Bronchial epithelial cell (primary cell): ENCODE measurements around the gene TRPM5. TPM values are rescaled to one million over a fixed set of nuclear protein-coding genes. Genes with fewer than 3 reads are reported as not detected.

Source experiments
- DNase-seq: peaks from one replicate; pipeline ENCODE4 v3.0.0-alpha.2; 2010; ENCODE audit warnings: low read depth
- FAIRE-seq: peaks from 2 replicates; lab custom pipeline; 2011; peaks lifted over from hg19 to GRCh38; lab: Jason Lieb, UNC
- H3K27me3 ChIP-seq: 2 replicates; pipeline ENCODE4 v1.5.1; 2011; ENCODE audit warnings: low read length; ENCODE audit not compliant: control insufficient read depth, insufficient read depth
- H3K36me3 ChIP-seq: 2 replicates; pipeline ENCODE4 v1.5.1; 2011; ENCODE audit warnings: low read length; ENCODE audit not compliant: control insufficient read depth, insufficient read depth
- H3K4me3 ChIP-seq: 2 replicates; pipeline ENCODE4 v1.5.1; 2011; ENCODE audit warnings: mild to moderate bottlenecking, low read depth, low read length, control low read depth
- CTCF ChIP-seq: IDR thresholded peaks from 2 replicates; pipeline ENCODE4 v1.5.1; 2011; ENCODE audit warnings: mild to moderate bottlenecking, moderate library complexity, low read length, control low read depth, inconsistent platforms; ENCODE audit not compliant: insufficient read depth, severe bottlenecking
- total RNA-seq: library from RNA; depleted of rRNA; stranded (reverse); fragments of >200 nt; gene quantifications from 2 replicates; pipeline ENCODE4 v1.2.1, GENCODE V29; 2014

The TRPM5 gene
- total RNA-seq, 1 donor from 2014 or later, result not detected

- no peak for TF ChIP-seq CTCF
- FAIRE-seq, result no peak
- Histone ChIP-seq H3K36me3 (no peaks in the 10 kb centered on the region), H3K4me3 (no peak overlapping the region), H3K27me3 (no peaks in the 10 kb centered on the region)
- no peak for DNase-seq
These were observed 20.9 kb downstream of the TRPM5 start for GRCh38 chr11:2423157-2424025.

- H3K36me3 ChIP-seq, result no peaks in the 10 kb centered on the region
These were observed 21.7 kb downstream of the TRPM5 start for GRCh38 chr11:2422461-2423156.

GRCh38 chr11:2421996-2422395 lies 22.3 kb downstream of the TRPM5 start:
- FAIRE-seq (no peak), DNase-seq (no peak)
- no peak overlapping the region for H3K4me3 ChIP-seq
- no peaks in the 10 kb centered on the region for H3K27me3 ChIP-seq
- H3K36me3 ChIP-seq, result no peaks in the 10 kb centered on the region
- no peak for TF ChIP-seq CTCF

More at GRCh38 chr11:2422461-2423156, 21.7 kb downstream of the TRPM5 start:
- FAIRE-seq, result no peak
- no peak overlapping the region for H3K4me3 ChIP-seq
- no peaks in the 10 kb centered on the region for H3K27me3 ChIP-seq
- TF ChIP-seq CTCF, result no peak
- DNase-seq, result no peak

GRCh38 chr11:2421226-2421994 lies 22.9 kb downstream of the TRPM5 start:
- Histone ChIP-seq H3K36me3 (no peaks in the 10 kb centered on the region), H3K27me3 (no peaks in the 10 kb centered on the region), H3K4me3 (no peak overlapping the region)
- TF ChIP-seq CTCF, result no peak
- FAIRE-seq (no peak), DNase-seq (no peak)

GRCh38 chr11:2420502-2421225 lies 23.6 kb downstream of the TRPM5 start:
- peak; percentile 25 for DNase-seq
- Histone ChIP-seq H3K36me3 (no peaks in the 10 kb centered on the region), H3K27me3 (no peaks in the 10 kb centered on the region), H3K4me3 (no peak overlapping the region)
- peak; percentile 99 for TF ChIP-seq CTCF
- no peak for FAIRE-seq
